ENCODE data around the gene BIN2. TPM values are rescaled to one million over a fixed set of nuclear protein-coding genes. Genes with fewer than 3 reads are reported as not detected.

Gene BIN2
- total and polyA plus RNA-seq, 10 of the 15 experiments (the other 5 are each of a cell fraction or from before 2014, with no cell fraction given): 8.6 to 42.9 (median 32.1) TPM

DNA sequence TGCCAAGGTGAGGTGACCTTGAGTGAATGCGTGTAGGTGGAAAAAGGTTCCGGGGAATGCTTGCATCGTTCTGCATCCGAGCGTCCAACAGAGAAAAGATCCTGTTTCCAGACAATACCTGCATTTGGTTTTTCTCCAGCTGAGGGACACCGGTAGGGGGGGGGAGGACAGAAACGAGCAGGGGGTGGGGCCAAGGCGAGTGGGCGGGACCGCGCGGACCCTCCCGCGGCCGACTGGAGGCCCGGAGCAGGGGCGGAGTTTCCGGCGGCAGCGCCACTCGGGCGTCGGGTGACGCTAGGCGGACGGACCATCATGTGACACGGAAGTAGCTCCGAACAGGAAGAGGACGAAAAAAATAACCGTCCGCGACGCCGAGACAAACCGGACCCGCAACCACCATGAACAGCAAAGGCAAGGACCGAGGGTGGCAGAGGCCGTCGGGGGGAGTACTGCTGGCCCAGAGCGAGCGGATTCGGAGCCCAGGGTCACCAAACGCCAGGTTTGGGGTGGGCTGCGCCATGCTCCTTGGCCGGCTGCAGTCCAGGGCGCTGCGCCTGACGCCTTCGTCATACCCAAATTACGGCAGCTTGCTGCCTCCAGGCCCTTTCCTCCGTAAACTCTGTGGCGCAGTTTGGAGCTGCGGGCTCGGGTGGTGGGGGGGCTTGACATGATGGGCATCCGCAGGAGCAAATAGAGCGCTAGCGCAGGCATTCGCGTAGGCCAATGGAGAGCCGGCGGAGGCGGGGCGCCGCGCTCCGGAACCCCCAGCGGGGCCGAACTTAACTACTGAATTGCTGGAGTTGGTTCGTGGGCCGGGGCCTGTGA is 85.3 kb downstream of the BIN2 start, which contains the start of gene DAZAP2 (continued):
- peak; percentile 93 for TF ChIP-seq CHD1 (IDR thresholded peaks at IDR 0.05; ENCODE audit: low read depth, low read length)
- TF ChIP-seq SMAD5 (IDR thresholded peaks at IDR 0.05; ENCODE audit: low read depth): peak; percentile 78; the same call in 1 of the 2 replicates
- peak; percentile 96 for TF ChIP-seq SP1 (IDR thresholded peaks at IDR 0.05; ENCODE audit: low read depth, low read length)
- TF ChIP-seq, protein P1, sequence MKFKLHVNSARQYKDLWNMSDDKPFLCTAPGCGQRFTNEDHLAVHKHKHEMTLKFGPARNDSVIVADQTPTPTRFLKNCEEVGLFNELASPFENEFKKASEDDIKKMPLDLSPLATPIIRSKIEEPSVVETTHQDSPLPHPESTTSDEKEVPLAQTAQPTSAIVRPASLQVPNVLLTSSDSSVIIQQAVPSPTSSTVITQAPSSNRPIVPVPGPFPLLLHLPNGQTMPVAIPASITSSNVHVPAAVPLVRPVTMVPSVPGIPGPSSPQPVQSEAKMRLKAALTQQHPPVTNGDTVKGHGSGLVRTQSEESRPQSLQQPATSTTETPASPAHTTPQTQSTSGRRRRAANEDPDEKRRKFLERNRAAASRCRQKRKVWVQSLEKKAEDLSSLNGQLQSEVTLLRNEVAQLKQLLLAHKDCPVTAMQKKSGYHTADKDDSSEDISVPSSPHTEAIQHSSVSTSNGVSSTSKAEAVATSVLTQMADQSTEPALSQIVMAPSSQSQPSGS (IDR thresholded peaks at IDR 0.05; ENCODE audit: low read length): no peak
- peak; percentile 55; the same call in 1 of the 2 replicates for TF ChIP-seq FOXK2 (IDR thresholded peaks at IDR 0.05)
- TF ChIP-seq, protein P2, sequence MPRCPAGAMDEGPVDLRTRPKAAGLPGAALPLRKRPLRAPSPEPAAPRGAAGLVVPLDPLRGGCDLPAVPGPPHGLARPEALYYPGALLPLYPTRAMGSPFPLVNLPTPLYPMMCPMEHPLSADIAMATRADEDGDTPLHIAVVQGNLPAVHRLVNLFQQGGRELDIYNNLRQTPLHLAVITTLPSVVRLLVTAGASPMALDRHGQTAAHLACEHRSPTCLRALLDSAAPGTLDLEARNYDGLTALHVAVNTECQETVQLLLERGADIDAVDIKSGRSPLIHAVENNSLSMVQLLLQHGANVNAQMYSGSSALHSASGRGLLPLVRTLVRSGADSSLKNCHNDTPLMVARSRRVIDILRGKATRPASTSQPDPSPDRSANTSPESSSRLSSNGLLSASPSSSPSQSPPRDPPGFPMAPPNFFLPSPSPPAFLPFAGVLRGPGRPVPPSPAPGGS (IDR thresholded peaks at IDR 0.05; ENCODE audit: borderline replicate concordance, insufficient read depth, low read depth, low read length, poor library complexity, severe bottlenecking): no peak
- TF ChIP-seq, protein P3, sequence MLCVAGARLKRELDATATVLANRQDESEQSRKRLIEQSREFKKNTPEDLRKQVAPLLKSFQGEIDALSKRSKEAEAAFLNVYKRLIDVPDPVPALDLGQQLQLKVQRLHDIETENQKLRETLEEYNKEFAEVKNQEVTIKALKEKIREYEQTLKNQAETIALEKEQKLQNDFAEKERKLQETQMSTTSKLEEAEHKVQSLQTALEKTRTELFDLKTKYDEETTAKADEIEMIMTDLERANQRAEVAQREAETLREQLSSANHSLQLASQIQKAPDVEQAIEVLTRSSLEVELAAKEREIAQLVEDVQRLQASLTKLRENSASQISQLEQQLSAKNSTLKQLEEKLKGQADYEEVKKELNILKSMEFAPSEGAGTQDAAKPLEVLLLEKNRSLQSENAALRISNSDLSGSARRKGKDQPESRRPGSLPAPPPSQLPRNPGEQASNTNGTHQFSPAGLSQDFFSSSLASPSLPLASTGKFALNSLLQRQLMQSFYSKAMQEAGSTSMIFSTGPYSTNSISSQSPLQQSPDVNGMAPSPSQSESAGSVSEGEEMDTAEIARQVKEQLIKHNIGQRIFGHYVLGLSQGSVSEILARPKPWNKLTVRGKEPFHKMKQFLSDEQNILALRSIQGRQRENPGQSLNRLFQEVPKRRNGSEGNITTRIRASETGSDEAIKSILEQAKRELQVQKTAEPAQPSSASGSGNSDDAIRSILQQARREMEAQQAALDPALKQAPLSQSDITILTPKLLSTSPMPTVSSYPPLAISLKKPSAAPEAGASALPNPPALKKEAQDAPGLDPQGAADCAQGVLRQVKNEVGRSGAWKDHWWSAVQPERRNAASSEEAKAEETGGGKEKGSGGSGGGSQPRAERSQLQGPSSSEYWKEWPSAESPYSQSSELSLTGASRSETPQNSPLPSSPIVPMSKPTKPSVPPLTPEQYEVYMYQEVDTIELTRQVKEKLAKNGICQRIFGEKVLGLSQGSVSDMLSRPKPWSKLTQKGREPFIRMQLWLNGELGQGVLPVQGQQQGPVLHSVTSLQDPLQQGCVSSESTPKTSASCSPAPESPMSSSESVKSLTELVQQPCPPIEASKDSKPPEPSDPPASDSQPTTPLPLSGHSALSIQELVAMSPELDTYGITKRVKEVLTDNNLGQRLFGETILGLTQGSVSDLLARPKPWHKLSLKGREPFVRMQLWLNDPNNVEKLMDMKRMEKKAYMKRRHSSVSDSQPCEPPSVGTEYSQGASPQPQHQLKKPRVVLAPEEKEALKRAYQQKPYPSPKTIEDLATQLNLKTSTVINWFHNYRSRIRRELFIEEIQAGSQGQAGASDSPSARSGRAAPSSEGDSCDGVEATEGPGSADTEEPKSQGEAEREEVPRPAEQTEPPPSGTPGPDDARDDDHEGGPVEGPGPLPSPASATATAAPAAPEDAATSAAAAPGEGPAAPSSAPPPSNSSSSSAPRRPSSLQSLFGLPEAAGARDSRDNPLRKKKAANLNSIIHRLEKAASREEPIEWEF (IDR thresholded peaks at IDR 0.05; ENCODE audit: insufficient replicate concordance, low read depth, low read length): no peak
- TF ChIP-seq, protein P4, sequence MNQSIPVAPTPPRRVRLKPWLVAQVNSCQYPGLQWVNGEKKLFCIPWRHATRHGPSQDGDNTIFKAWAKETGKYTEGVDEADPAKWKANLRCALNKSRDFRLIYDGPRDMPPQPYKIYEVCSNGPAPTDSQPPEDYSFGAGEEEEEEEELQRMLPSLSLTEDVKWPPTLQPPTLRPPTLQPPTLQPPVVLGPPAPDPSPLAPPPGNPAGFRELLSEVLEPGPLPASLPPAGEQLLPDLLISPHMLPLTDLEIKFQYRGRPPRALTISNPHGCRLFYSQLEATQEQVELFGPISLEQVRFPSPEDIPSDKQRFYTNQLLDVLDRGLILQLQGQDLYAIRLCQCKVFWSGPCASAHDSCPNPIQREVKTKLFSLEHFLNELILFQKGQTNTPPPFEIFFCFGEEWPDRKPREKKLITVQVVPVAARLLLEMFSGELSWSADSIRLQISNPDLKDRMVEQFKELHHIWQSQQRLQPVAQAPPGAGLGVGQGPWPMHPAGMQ (IDR thresholded peaks at IDR 0.05; ENCODE audit: borderline replicate concordance): no peak
- TF ChIP-seq, protein P5, sequence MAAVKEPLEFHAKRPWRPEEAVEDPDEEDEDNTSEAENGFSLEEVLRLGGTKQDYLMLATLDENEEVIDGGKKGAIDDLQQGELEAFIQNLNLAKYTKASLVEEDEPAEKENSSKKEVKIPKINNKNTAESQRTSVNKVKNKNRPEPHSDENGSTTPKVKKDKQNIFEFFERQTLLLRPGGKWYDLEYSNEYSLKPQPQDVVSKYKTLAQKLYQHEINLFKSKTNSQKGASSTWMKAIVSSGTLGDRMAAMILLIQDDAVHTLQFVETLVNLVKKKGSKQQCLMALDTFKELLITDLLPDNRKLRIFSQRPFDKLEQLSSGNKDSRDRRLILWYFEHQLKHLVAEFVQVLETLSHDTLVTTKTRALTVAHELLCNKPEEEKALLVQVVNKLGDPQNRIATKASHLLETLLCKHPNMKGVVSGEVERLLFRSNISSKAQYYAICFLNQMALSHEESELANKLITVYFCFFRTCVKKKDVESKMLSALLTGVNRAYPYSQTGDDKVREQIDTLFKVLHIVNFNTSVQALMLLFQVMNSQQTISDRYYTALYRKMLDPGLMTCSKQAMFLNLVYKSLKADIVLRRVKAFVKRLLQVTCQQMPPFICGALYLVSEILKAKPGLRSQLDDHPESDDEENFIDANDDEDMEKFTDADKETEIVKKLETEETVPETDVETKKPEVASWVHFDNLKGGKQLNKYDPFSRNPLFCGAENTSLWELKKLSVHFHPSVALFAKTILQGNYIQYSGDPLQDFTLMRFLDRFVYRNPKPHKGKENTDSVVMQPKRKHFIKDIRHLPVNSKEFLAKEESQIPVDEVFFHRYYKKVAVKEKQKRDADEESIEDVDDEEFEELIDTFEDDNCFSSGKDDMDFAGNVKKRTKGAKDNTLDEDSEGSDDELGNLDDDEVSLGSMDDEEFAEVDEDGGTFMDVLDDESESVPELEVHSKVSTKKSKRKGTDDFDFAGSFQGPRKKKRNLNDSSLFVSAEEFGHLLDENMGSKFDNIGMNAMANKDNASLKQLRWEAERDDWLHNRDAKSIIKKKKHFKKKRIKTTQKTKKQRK (IDR thresholded peaks at IDR 0.05; ENCODE audit: low read depth, low read length): no peak
- no peak for TF ChIP-seq ZSCAN29 (IDR thresholded peaks at IDR 0.05)
- TF ChIP-seq, protein P6, sequence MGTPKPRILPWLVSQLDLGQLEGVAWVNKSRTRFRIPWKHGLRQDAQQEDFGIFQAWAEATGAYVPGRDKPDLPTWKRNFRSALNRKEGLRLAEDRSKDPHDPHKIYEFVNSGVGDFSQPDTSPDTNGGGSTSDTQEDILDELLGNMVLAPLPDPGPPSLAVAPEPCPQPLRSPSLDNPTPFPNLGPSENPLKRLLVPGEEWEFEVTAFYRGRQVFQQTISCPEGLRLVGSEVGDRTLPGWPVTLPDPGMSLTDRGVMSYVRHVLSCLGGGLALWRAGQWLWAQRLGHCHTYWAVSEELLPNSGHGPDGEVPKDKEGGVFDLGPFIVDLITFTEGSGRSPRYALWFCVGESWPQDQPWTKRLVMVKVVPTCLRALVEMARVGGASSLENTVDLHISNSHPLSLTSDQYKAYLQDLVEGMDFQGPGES (IDR thresholded peaks at IDR 0.05): peak; percentile 85
- TF ChIP-seq, protein P7, sequence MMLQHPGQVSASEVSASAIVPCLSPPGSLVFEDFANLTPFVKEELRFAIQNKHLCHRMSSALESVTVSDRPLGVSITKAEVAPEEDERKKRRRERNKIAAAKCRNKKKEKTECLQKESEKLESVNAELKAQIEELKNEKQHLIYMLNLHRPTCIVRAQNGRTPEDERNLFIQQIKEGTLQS (IDR thresholded peaks at IDR 0.05; ENCODE audit: borderline replicate concordance, extremely low read depth, low read depth, low read length): peak; percentile 84; the same call in 1 of the 2 replicates
- TF ChIP-seq ZNF207 (IDR thresholded peaks at IDR 0.05; ENCODE audit: borderline replicate concordance): peak; percentile 85
